Activated CD4-positive, alpha-beta T cell treated with anti-CD3 and anti-CD28 coated beads, Interleukin-2, Interleukin-4, amounts not matched to agents 100 ng/mL and 50 ng/mL, durations not matched to agents 16 hours and 8 hours (primary cell): Measurements from ENCODE around the gene EP400.

ENCODE experiments used
- DNase-seq: peaks from one replicate; pipeline ENCODE4 v3.0.0-alpha.2; 2020; ENCODE audit warnings: low spot score

The EP400 gene, protein sequence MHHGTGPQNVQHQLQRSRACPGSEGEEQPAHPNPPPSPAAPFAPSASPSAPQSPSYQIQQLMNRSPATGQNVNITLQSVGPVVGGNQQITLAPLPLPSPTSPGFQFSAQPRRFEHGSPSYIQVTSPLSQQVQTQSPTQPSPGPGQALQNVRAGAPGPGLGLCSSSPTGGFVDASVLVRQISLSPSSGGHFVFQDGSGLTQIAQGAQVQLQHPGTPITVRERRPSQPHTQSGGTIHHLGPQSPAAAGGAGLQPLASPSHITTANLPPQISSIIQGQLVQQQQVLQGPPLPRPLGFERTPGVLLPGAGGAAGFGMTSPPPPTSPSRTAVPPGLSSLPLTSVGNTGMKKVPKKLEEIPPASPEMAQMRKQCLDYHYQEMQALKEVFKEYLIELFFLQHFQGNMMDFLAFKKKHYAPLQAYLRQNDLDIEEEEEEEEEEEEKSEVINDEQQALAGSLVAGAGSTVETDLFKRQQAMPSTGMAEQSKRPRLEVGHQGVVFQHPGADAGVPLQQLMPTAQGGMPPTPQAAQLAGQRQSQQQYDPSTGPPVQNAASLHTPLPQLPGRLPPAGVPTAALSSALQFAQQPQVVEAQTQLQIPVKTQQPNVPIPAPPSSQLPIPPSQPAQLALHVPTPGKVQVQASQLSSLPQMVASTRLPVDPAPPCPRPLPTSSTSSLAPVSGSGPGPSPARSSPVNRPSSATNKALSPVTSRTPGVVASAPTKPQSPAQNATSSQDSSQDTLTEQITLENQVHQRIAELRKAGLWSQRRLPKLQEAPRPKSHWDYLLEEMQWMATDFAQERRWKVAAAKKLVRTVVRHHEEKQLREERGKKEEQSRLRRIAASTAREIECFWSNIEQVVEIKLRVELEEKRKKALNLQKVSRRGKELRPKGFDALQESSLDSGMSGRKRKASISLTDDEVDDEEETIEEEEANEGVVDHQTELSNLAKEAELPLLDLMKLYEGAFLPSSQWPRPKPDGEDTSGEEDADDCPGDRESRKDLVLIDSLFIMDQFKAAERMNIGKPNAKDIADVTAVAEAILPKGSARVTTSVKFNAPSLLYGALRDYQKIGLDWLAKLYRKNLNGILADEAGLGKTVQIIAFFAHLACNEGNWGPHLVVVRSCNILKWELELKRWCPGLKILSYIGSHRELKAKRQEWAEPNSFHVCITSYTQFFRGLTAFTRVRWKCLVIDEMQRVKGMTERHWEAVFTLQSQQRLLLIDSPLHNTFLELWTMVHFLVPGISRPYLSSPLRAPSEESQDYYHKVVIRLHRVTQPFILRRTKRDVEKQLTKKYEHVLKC (N-terminal part only)

DNA sequence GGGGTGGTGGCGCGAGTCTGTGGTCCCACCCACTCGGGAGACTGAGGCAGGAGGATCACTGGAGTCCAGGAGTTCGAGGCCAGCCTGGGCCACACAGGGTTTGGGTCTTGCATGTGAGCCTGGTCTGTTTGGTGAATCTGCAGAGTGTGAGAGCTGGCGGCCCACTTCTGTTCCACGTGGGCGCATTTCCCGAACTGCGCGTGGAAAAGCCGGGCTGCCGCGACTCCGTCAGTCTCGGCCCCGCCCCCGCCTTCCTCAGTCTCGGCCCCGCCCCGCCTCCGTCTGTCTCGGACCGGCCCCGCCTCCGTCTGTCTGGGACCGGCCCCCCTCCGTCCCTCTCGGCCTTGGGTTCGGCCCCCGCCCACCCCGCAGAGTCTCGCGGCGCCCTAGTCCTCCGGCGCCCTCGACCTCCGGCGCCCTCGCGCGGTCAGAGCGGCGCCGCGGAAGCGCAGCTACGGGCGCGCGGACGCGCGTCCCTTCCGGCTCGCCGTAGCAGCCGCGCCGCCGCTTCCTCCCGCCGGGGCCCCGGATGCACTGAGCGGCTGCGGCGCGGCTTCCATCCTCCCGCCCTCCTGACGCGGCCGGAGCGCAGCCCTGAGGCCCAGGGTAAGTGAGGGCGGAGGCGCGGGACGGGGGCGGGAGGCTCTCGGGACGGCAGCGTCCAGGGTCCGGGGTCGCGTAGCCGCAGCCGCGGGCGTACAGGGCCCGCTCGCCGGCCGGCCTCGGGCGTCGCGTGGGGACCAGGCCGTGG is at the start of gene EP400:
Gene EP400 (plus strand): TSS at position 512 of the 751 bp plus-strand sequence. CDS start 10,678 bp downstream, outside the sequence.
- DNase-seq, result peak; percentile 94

DNA sequence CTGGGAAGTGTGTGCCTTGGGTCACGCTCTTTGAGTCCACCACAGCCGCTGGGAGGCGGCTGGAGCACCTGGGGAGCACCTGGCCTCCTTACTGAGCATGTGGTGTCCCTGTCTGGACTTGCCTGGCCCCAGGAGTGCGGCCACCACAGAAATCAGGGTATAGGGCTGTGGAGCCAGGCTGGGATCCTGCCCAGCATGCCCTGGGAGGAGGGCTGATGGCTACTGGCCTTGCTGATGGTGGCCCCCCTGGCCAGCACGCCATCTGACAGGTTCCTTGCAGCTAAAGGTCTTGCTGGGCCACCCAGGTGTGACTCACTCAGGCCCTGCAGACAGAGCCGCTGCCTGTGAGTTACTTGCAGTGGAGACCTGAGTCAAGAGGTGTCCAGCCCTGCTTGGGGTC is 49.3 kb upstream of the EP400 start:
- DNase-seq, result no peak

DNA sequence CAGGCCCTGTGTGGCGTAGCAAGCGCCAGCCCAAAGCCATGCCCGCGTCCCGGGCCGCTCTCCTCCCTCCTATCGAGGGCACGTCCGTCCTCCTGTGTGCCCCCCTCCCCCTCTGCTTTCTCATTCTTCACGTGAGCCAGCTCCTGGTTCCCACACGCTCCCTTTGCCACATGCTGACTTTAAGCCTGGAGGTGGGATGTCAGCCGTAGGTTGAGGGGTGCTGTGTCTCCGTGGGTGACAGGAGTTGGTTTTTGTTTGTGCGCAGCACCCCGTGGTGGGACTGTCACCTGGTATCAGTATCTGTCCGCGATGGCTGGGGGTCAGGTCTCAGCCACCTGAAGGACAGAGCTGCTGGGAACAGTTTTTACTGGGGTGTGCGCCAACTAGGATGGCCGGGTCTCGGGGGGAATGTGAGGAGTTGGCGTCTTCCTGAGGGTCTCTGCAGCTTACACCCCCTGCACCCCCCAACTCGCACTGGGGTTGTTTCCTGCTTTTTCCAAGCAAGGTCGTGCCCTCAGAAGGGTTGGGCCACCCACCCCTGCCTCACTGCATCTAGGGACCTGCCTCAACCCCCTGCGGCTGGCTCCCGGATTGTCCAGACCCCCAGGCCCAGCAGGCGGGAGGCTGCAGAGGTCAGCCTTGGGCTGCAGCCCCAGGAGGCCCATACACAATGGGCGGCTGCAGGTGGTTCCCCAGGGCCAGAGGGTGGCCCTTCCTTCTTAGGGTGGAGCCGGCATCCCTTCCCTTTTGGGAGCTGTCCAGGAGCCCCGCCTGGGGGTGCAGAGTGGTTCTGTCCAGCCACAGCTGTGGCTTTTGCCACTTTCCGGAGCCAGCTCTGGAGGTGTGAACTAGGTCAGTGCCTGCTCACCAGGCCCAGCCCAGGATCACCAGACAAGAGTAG is 48.1 kb upstream of the EP400 start:
- DNase-seq, result no peak

DNA sequence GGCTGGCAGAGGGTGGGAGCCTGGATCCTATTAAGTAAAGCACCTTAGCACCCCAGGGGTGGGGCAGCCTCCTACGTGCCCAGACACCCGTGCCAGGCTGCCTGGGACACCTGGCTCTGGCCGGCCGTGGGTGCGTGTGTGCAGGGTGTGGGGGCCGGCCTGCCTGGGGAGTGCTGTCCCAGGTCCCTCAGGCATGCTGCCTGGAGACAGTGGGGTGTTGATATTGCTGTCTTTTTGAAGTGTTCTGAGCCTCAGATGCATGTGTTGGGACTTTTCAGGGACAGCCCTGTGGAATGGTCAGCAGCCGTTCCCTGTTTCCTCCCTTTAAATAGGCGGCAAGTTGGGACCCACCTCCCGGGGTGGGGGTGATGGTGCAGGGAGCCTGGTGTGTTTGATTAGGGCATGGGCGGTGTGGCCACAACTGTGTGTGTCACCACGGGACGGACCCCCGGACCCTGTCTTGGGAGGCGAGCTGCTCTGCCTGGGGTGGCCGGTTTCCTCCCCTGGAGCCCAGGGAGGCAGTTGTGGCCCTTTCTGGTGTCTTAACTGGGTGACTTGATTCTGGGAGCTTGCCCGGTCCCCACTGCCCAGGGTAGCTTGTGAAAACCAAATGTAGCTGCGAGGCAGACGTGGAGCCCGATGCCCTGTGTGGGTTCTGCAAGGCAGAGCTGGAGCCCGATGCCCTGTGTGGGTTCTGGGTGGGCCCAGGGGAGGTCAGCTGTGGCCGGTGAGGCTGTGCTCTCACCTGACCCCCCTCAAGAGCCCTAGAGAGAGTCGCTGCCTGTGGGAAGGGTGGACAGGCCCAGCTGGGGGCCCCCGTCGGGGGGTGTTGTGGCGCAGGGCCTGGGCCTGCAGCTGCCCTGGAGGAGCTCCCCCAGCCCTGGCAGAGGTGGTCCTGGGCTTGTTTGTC is 47.2 kb upstream of the EP400 start:
- no peak for DNase-seq

DNA sequence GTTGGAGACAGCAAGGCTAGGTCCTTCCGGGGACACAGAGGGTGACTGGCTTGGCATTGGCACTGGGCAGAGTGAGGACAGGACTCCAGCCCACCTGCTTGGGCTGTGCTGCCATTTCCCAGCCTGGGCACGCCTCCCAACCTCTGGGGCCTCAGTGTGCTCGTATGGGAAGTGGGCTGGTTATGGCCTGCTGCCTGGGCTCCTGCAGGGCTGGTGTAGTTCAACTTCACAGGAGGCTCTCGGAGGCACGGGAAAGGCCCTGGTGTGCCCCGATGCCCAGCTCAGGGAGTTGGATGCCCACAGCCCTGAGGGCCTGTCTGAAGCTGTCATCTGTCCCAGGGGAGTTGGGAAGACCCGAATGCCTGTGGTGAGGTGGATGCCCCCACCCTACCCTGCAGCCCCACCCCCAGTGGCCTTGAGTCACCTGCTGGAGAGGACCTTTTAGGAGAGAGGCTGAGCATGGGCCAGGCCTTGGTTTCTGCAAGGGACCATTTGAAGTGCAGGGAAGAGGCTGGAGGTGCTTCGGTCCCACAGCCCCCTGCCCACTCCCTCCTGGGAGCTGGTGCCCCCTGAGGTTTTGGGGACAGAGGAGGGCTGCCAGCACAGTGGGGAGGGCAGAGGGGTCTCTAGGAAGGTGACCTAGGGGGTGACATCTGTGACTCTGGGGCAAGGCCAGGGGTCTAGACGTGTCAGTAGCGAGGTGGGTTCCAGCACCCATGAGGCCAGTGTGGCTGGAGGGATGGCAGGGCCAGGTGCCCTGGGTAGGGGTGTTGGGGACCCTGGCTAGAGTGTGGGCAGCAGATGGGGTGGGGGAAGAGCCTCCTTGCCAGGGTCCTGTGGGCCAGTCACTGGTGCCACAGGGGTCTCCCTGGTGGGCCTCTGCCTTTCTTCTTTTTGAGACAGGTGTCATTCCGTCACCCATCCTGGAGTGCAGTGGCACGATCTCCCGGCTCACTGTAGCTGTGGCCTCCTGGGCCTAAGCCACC is 46.2 kb upstream of the EP400 start:
- DNase-seq, result no peak

DNA sequence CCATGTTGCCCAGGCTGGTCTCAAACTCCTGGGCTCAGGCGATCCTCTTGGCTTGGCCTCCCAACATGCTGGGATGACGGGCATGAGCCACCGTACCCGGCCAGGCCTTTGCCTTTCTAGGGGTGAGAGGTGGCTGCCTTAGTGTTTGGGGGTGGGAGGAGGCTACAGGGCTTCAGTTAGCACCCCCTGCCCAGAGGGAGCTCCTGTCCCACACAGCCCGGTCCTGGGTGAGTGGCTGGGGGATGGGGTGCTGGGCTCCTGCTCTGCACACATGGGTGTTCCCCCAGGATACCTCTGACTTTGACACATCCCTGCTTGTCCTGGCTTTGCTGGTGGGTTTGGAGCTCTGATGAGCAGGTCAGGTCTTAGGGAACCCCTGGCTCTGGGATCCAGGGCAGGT is 45.4 kb upstream of the EP400 start:
- no peak for DNase-seq

DNA sequence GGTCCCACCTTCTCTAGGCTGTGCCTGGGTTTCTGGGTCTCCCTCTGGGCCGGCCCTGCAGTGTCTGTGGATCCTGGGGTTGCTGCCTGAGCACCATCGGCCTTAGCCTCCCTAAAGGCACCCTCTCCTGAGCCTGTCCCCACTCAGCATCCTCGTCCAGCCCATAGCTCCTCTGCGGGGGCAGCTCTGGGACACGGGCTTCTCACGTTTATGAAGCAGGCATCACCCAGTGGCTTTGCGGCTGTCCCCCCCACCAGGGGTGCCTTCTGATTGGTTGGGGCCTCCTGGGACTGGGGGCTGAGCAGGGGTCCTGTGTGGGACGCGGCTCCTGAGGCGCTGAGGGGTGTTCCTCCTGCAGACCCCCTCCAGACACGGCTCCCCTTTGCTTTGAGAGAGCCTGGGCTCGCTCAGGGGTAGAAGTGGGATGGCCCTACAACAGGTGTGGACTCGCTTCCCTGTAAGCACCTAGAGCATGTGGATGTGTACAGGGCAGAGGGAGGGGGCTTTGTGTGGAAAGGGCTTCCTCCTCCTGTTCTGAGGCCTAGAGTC is 44.6 kb upstream of the EP400 start:
- DNase-seq, result no peak

DNA sequence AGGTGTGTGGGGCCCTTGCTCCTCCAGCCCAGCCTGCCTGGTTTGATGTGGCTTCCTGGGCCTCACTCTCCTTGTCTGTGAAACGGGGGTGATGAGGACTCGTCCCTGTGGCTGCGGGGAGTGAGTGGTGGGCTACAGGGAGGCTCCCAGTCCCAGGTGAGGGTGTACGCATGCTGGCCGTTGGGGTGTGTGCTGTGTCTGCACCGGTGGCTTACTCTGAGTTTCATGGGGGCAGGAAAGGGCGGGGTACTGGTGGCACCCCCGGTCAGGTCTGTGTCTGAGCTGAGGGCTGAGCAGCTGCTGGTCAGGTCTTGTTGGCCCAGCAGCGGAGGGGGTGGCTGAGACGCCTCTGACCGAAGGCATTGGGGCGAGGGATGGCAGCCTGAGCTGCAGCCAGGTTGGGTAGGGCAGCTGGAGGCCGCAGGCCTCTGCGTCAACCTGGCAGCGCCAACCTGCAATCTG is 44.1 kb upstream of the EP400 start:
- DNase-seq, result no peak

DNA sequence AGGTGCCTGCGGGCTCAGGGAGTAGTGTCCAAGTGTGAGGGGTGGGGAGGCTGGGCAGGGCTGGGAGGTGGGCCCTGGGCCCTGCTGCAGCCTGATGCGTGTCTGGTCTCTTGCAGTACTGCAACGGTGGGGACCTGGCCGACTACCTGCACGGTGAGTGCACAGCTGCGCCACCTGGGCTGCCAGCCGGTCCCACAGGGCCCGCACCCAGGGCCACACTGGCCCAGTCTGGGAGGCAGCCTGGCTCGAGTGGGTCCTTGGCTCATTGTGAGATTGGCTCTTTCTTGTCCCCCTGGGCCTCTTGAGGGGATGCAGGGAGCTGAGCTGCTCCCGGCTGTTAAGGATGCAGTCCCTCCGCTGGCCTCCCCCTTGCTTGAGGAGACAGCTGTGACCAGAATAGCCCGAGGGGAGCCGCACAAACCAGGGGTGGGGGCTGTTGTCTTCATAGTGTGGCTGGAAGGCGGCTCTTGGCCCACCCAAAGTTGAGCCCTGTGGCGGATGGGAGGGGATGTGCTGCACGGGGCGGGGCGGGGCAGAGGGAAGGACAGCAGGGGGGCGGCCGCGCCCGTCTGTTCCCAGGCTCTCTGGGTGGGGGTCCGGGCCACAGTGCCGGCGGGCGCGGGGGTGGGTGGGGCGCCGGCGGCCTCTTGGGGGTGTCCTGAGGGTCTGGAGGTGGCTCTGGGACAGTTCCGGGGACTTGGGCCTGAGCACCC is 42.2 kb upstream of the EP400 start:
- no peak for DNase-seq

DNA sequence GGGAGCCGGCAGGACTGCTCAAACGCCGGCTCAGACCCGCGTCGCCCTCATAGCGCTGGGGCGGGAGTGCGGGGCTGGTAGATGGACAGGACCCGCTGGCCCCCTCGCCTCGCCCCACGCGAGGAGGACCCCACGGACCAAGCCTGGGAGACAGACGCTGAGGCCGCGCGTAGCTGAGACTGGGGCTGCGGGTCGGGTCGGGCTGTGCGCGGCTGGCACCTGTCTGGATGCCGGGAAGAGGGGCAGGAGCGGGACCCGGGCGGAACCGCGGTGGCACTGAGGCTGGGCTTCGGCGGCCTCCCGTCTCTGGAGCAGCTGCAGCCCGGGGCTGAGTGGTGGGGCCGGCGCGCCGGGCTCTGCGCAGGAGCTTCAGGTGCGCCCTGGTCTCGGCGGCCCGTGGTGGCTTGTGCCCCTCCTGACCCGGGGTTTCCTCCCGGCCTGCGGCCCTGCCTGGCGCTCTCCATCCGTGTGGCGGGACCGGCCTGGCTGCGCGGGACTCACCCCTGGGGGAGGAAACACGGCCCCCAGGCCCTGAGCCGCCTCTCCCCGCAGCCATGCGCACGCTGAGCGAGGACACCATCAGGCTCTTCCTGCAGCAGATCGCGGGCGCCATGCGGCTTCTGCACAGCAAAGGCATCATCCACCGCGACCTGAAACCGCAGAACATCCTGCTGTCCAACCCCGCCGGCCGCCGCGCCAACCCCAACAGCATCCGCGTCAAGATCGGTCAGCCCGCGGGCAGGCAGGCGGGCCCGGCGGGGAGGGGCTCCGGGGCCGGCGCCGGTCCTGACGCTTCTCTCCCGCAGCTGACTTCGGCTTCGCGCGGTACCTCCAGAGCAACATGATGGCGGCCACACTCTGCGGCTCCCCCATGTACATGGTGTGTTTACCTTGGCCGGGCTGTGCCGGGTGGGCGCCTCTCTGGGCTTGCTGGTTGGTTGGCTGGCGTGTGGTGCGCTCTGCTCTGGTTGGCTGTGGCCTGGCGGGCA is 41.4 kb upstream of the EP400 start:
- no peak for DNase-seq

DNA sequence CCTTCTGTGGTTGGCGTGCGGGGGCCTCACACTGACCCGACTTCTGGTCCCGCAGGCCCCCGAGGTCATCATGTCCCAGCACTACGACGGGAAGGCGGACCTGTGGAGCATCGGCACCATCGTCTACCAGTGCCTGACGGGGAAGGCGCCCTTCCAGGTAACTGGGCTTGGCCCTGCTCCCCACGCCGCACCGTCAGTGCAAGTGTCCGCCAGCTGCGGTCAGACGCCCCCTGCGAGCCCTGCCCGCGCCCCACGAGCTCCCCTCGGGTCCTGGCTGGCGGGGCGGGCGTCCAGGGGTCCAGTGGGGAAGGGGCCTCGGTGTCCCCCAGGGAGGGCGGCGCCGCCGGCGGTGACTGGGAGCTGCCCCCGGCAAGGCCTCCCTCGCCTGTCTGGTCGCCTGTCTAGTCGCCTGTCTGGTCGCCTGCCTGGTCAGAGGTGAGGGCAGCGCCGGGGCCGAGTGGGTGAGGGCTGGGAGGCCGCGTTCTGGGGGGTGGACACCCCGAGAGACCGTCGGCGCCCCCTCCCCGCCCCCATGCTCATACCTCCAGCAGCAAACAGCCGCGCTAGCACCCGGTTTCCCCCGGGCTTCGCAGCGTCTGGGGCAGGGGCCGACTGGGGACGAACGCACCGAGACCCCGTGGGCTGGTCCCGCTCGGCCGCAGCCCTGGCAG is 40.5 kb upstream of the EP400 start:
- no peak for DNase-seq

DNA sequence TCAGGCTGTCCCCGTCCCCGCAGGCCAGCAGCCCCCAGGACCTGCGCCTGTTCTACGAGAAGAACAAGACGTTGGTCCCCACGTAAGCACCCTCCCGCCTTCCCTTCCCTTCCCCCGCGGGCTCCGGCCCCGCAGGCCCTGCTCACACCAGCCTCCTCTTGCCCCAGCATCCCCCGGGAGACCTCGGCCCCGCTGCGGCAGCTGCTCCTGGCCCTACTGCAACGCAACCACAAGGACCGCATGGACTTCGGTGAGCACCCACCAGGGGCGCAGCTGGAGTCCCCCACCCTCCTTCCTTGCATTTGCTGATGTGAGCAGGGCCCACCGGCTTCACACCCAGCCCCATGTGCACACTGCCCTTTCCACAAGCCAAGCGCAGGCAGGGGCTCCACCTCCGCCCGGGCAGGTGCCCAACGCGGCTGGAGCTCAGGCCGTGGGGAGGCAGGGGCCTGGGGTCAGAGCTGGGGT is 40.0 kb upstream of the EP400 start:
- DNase-seq, result no peak

DNA sequence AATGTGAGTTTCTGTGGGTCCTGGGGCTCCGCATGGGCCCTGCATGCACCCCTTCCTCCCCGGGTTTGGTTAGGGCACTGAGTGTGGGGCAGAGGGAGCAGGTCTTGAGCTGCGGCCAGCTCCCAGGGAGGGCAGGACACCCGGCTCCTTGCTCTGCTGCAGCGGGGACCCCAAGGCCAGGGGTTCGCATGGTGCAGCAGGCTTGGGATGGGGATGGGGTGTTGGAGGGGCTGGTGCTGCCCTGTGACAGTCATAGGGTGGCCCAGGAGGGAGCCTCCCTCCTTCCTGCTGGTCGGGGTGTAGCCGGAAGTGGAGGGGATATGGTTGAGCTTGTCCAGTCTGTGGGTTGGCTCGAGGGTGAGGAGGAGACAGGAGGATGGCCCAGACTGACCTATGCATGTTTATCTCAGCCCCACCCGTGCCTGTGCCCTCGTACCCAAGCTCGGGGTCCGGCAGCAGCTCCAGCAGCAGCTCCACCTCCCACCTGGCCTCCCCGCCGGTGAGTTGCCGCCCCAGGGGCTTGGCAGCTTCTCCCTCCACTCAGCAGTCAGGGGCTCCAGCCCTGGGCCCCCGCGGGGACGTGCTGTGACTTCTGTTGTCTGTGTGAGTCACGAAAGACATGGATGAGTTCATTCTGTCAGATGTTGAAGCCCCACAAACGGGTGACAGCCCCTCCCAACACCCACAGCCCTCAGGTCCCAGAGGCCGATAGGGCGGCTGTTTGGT is 39.3 kb upstream of the EP400 start:
- no peak for DNase-seq

DNA sequence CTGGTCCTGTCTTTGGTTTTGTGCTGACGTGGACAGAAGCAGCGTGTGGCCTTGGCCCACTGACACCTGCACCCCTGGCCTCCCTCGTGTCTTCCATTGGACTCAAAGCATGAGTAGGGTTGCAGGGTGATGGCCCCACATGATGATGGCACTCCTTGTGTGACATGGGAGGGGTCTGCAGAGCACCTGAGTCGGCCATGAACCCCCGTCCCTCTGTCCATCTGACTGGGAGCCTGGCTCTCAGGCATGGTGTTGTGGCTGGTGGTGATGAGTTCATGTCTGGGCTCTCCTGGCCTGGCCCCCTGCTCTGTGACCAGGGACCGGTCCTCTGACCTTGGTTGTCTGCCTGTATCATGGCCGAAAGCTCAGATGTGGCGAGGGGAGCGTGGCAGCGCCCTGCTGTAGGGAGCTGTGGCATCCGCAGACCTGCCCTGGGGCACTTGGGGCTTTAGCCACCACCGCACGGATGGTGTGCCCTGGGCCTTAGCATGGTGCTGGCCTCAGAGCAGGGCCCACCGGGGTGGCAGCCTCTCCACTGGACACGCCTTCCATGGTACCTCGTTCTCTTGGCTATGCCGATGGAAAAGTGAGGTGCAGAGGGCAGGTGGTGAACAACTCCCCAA is 38.6 kb upstream of the EP400 start:
- no peak for DNase-seq
